ENCODE measurements around the gene QARS1. TPM values are rescaled to one million over a fixed set of nuclear protein-coding genes. Genes with fewer than 3 reads are reported as not detected.
A peak's percentile ranks its signal among the peaks of the same experiment; 100 is the strongest.

Gene QARS1
- total RNA-seq, 1 donor from 2014 or later = 417 TPM

- Mint-ChIP-seq H3K27ac (peak overlapping the region; percentile 91), H3K4me1 (ENCODE audit: low read depth) (peaks cover 14% of the 10 kb centered on the region), H3K36me3 (ENCODE audit: insufficient read depth) (no peaks in the 10 kb centered on the region), H3K4me3 (ENCODE audit: low read depth) (peak overlapping the region; percentile 88), H3K27me3 (no peaks in the 10 kb centered on the region), H3K9me3 (ENCODE audit: low read depth) (no peaks in the 10 kb centered on the region)
- no peak for DNase-seq (ENCODE audit: low spot score, unreplicated experiment)
- TF ChIP-seq, protein P1, sequence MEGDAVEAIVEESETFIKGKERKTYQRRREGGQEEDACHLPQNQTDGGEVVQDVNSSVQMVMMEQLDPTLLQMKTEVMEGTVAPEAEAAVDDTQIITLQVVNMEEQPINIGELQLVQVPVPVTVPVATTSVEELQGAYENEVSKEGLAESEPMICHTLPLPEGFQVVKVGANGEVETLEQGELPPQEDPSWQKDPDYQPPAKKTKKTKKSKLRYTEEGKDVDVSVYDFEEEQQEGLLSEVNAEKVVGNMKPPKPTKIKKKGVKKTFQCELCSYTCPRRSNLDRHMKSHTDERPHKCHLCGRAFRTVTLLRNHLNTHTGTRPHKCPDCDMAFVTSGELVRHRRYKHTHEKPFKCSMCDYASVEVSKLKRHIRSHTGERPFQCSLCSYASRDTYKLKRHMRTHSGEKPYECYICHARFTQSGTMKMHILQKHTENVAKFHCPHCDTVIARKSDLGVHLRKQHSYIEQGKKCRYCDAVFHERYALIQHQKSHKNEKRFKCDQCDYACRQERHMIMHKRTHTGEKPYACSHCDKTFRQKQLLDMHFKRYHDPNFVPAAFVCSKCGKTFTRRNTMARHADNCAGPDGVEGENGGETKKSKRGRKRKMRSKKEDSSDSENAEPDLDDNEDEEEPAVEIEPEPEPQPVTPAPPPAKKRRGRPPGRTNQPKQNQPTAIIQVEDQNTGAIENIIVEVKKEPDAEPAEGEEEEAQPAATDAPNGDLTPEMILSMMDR (IDR thresholded peaks at IDR 0.05; ENCODE audit: unreplicated experiment) = no peak
These were observed 27.0 kb upstream of the QARS1 start for GRCh38 chr3:49131576-49131975.

- Mint-ChIP-seq H3K27ac (no peak overlapping the region), H3K27me3 (no peaks in the 10 kb centered on the region), H3K9me3 (ENCODE audit: low read depth) (no peaks in the 10 kb centered on the region), H3K36me3 (ENCODE audit: insufficient read depth) (no peaks in the 10 kb centered on the region), H3K4me1 (ENCODE audit: low read depth) (peaks cover 14% of the 10 kb centered on the region), H3K4me3 (ENCODE audit: low read depth) (peak overlapping the region; percentile 88)
- DNase-seq (ENCODE audit: low spot score, unreplicated experiment) = no peak
- TF ChIP-seq, protein P1 (IDR thresholded peaks at IDR 0.05; ENCODE audit: unreplicated experiment) = no peak
These were observed 26.5 kb upstream of the QARS1 start for GRCh38 chr3:49131040-49131439.

DNA sequence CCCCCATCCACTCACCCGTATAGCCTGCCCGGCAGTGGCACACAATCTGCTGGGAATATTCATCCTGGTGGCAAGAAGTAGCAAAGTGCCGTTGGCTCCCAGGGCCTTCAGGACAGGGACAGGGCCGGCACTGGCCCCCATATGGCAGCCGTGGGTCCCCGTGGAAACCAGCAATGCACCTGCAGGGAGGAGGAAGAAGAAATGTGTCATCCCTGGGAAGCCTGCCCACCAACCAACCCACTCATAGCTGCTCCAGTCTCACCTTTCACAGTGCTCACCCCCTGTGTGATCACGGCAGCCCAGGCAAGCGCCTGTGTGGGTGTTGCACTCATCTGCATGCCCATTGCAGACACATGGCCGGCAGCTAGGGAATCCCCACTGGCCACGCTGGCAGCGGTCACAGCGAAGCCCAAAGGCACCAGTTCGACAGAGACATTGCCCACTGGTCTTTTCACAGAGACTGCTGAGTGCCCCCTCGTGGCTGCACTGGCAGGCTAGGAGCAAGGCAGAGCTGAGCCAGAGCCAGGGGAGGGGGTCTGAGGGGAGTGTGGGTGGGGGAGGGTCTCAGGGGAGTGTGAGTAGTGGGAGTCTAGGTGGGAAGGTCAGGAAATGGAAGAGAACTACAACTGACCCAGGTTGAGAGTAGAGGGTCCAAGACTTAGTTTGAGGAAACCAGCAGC is 20.6 kb upstream of the QARS1 start:
- peaks cover 5% of the 10 kb centered on the region for H3K36me3 Mint-ChIP-seq (ENCODE audit: insufficient read depth)
- no peak overlapping the region for H3K4me3 Mint-ChIP-seq (ENCODE audit: low read depth)
- no peak for DNase-seq (ENCODE audit: low spot score, unreplicated experiment)
- TF ChIP-seq, protein P1 (IDR thresholded peaks at IDR 0.05; ENCODE audit: unreplicated experiment) = no peak
- no peak overlapping the region for H3K27ac Mint-ChIP-seq
- H3K4me1 Mint-ChIP-seq (ENCODE audit: low read depth) = no peaks in the 10 kb centered on the region
- no peaks in the 10 kb centered on the region for H3K27me3 Mint-ChIP-seq
- no peaks in the 10 kb centered on the region for H3K9me3 Mint-ChIP-seq (ENCODE audit: low read depth)

- no peak for DNase-seq (ENCODE audit: low spot score, unreplicated experiment)
- H3K27me3 Mint-ChIP-seq = no peaks in the 10 kb centered on the region
- H3K4me3 Mint-ChIP-seq (ENCODE audit: low read depth) = no peak overlapping the region
- TF ChIP-seq, protein P1 (IDR thresholded peaks at IDR 0.05; ENCODE audit: unreplicated experiment) = no peak
- H3K36me3 Mint-ChIP-seq (ENCODE audit: insufficient read depth) = peaks cover 5% of the 10 kb centered on the region
- H3K27ac Mint-ChIP-seq = no peak overlapping the region
- no peaks in the 10 kb centered on the region for H3K9me3 Mint-ChIP-seq (ENCODE audit: low read depth)
- H3K4me1 Mint-ChIP-seq (ENCODE audit: low read depth) = peaks cover 5% of the 10 kb centered on the region
These were observed 19.6 kb upstream of the QARS1 start for GRCh38 chr3:49124203-49124602.

GRCh38 chr3:49123687-49124086 is 19.1 kb upstream of the QARS1 start:
- no peak for DNase-seq (ENCODE audit: low spot score, unreplicated experiment)
- Mint-ChIP-seq H3K36me3 (ENCODE audit: insufficient read depth) (peaks cover 5% of the 10 kb centered on the region), H3K27ac (no peak overlapping the region), H3K27me3 (no peaks in the 10 kb centered on the region), H3K4me3 (ENCODE audit: low read depth) (no peak overlapping the region), H3K9me3 (ENCODE audit: low read depth) (no peaks in the 10 kb centered on the region), H3K4me1 (ENCODE audit: low read depth) (peaks cover 5% of the 10 kb centered on the region)
- TF ChIP-seq, protein P1 (IDR thresholded peaks at IDR 0.05; ENCODE audit: unreplicated experiment) = no peak

Measured in progenitor cell of endocrine pancreas (in vitro differentiated cells).